ENCODE measurements around the gene MRPS27. TPM values are rescaled to one million over a fixed set of nuclear protein-coding genes. Genes with fewer than 3 reads are reported as not detected.

The MRPS27 gene
- total and polyA plus RNA-seq, 9 donors: 37.0 to 46.6 (median 41.9) TPM

DNA sequence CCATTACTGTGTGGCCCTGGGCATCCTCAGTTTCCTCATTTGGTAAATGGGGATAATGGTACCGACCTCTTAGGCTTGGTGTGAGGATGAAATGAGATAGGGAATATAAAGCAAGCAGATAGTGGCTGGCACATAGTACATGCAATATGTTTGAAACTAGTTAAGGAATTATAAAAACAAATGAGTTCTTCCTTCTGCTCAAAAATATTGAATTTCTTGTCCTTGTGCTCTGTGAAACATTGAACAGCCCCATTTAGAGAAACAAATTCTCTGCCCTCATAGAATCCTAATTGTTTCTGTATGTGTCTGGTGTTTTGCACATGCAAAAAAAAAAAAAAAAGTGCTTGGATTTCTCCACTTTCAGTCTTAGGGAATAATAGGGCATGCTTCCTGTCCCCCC lies 39.8 kb upstream of the MRPS27 start:
- H3K4me1 ChIP-seq (ENCODE audit: control insufficient read depth, insufficient read depth, low read length): peaks cover 7% of the 10 kb centered on the region
- no CpG with 5 or more reads among the region's 1 CpG for WGBS (ENCODE audit: insufficient coverage)
- no peak for DNase-seq
- H3K4me3 ChIP-seq (ENCODE audit: low read length): no peak overlapping the region
- peaks cover 28% of the 10 kb centered on the region for H3K36me3 ChIP-seq (ENCODE audit: control insufficient read depth, insufficient read depth, low read length)
- H3K27me3 ChIP-seq (ENCODE audit: control insufficient read depth, insufficient read depth, low read length): no peaks in the 10 kb centered on the region
- H3K9me3 ChIP-seq (replicated peaks; ENCODE audit: control insufficient read depth, low read depth, low read length): no peaks in the 10 kb centered on the region
- H3K27ac ChIP-seq (ENCODE audit: low read length): no peak overlapping the region

DNA sequence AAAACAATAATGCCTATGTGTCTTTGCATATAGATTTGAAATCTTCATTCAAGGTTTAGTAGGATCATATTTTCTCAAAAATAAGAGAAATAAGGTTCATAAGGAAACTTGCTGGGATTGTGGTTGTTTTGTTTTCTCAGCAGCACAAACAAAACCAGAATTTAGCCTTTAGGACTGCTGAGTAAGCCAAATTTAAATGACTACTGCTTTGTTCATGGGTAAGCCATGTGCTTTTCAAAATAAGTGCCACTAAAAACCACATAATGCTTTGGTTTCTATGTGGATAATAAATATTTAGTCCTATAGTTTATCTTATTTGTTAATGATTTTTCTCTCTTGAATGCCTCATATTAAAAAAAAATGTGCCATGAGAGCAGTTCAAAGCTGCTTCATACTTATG lies 38.9 kb upstream of the MRPS27 start:
- Histone ChIP-seq H3K9me3 (replicated peaks; ENCODE audit: control insufficient read depth, low read depth, low read length) (no peaks in the 10 kb centered on the region), H3K4me3 (ENCODE audit: low read length) (no peak overlapping the region), H3K27ac (ENCODE audit: low read length) (no peak overlapping the region), H3K36me3 (ENCODE audit: control insufficient read depth, insufficient read depth, low read length) (peaks cover 27% of the 10 kb centered on the region), H3K4me1 (ENCODE audit: control insufficient read depth, insufficient read depth, low read length) (peaks cover 3% of the 10 kb centered on the region), H3K27me3 (ENCODE audit: control insufficient read depth, insufficient read depth, low read length) (no peaks in the 10 kb centered on the region)
- no peak for DNase-seq

DNA sequence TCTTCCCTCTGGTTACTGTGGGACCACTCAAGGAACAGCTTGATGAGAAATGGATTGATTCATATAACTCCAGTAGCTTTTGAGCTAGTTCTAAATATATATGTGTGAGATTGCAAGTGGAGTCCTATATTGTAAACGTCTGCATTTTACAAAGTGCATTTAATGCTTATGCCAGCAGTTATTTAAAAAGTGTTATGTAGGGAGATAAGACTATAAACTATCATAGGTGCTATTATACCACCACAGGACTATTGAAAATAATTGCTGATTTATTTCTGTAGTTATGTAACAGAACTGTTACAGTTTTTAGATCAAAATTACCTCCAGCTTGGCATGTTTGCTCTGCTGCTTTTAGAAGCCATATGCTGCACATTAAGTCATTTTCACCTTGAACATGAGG lies 36.3 kb upstream of the MRPS27 start:
- Histone ChIP-seq H3K36me3 (ENCODE audit: control insufficient read depth, insufficient read depth, low read length) (peaks cover 17% of the 10 kb centered on the region), H3K27ac (ENCODE audit: low read length) (no peak overlapping the region), H3K4me3 (ENCODE audit: low read length) (no peak overlapping the region), H3K9me3 (replicated peaks; ENCODE audit: control insufficient read depth, low read depth, low read length) (no peaks in the 10 kb centered on the region), H3K4me1 (ENCODE audit: control insufficient read depth, insufficient read depth, low read length) (no peaks in the 10 kb centered on the region), H3K27me3 (ENCODE audit: control insufficient read depth, insufficient read depth, low read length) (no peaks in the 10 kb centered on the region)
- DNase-seq: no peak
- no CpG with 5 or more reads among the region's 1 CpG for WGBS (ENCODE audit: insufficient coverage)

DNA sequence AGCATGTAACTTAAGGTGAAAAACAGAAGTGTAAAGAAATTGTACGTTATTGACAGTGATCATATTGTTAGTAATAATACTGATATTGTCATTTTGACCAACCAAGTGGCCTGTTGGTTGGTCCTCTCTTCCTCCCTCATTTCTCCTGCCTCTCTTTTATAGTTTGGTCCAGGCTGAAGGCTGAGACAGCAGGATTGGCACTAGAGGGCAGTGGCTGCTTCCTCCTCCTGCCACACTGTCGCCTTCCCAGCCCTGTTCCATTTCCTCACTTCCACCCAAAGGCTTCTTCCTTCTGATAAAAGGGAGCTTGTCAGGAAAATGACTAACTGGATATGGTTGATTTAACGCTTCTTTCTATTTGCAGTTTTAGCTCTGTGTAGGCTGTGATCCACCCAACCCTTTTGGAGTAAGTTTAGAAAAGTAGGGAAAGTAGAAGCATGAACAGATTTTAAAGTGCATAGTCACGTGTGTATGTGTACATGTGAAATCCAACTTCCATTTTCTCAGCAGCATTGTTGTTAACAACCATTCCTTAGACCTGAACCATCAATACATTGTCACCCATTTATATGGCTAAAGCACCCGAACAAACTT lies 35.8 kb upstream of the MRPS27 start:
- DNase-seq: peak; percentile 58

DNA sequence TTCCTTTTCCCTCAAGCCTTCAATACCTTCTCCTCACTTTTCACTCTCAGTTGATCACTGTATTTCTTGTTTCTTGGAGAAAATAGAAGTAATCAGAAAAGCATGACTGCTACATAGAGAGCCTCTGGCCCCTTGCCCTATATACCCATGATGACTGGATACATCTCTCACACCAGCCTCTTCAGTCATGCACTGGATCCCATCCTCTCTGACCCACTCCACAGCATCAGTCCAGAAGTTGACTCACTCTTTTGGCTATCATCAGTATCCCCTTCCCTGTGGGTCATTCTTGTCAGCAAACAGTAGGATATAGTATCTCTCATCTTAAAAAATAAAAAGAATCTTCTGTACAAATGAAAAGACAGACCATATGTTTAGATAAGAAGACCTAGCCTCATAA lies 33.0 kb upstream of the MRPS27 start:
- Histone ChIP-seq H3K27me3 (ENCODE audit: control insufficient read depth, insufficient read depth, low read length) (no peaks in the 10 kb centered on the region), H3K36me3 (ENCODE audit: control insufficient read depth, insufficient read depth, low read length) (peaks cover 2% of the 10 kb centered on the region), H3K4me1 (ENCODE audit: control insufficient read depth, insufficient read depth, low read length) (no peaks in the 10 kb centered on the region), H3K27ac (ENCODE audit: low read length) (no peak overlapping the region), H3K4me3 (ENCODE audit: low read length) (no peak overlapping the region), H3K9me3 (replicated peaks; ENCODE audit: control insufficient read depth, low read depth, low read length) (no peaks in the 10 kb centered on the region)
- DNase-seq: no peak

More for the DNA sequence above, 35.8 kb upstream of the MRPS27 start:
- H3K4me1 ChIP-seq (ENCODE audit: control insufficient read depth, insufficient read depth, low read length): no peaks in the 10 kb centered on the region
- no CpG with 5 or more reads among the region's 5 CpGs for WGBS (ENCODE audit: insufficient coverage)
- H3K27me3 ChIP-seq (ENCODE audit: control insufficient read depth, insufficient read depth, low read length): no peaks in the 10 kb centered on the region
- no peaks in the 10 kb centered on the region for H3K9me3 ChIP-seq (replicated peaks; ENCODE audit: control insufficient read depth, low read depth, low read length)
- H3K27ac ChIP-seq (ENCODE audit: low read length): no peak overlapping the region
- no peak overlapping the region for H3K4me3 ChIP-seq (ENCODE audit: low read length)
- peaks cover 12% of the 10 kb centered on the region for H3K36me3 ChIP-seq (ENCODE audit: control insufficient read depth, insufficient read depth, low read length)

DNA sequence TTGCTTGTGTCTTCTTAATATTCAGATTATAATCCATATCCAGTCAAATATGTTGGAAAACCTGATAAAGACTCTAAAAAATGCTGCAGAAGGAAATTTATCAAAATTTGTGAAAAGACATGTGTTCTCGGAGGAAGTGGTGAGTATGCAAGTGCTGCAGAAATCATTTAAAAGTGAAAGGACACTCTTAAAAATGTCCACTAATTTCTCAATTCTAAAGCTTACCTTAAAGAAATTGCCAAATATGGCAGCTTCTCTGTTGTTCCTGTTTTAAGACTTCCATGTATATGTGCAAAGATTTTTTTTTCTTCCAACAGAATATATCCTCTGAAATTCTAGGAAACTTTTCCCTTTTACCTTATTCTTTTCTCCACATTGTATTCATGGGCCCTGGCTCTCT lies 32.6 kb upstream of the MRPS27 start:
- Histone ChIP-seq H3K4me1 (ENCODE audit: control insufficient read depth, insufficient read depth, low read length) (no peaks in the 10 kb centered on the region), H3K9me3 (replicated peaks; ENCODE audit: control insufficient read depth, low read depth, low read length) (no peaks in the 10 kb centered on the region), H3K27ac (ENCODE audit: low read length) (no peak overlapping the region), H3K36me3 (ENCODE audit: control insufficient read depth, insufficient read depth, low read length) (peaks cover 2% of the 10 kb centered on the region), H3K4me3 (ENCODE audit: low read length) (no peak overlapping the region), H3K27me3 (ENCODE audit: control insufficient read depth, insufficient read depth, low read length) (no peaks in the 10 kb centered on the region)
- no peak for DNase-seq
- WGBS (ENCODE audit: insufficient coverage): no CpG with 5 or more reads among the region's 1 CpG

DNA sequence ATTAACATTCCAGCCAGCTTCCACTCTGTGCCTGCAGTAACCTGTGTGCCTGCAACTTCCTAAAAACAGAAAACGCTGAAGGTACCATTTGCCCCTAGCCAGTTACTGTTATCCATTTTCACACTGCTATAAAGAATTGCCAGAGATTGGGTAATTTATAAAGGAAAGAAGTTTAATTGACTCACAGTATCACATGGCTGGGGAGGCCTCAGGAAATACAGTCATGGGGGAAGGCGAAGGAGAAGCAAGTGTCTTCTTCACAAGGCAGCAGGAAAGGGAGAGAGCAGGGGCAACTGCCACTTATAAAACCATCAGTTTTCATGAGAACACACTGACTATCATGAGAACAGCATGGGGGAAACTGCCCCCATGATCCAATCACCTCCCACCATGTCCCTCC lies 31.3 kb upstream of the MRPS27 start:
- Histone ChIP-seq H3K27me3 (ENCODE audit: control insufficient read depth, insufficient read depth, low read length) (no peaks in the 10 kb centered on the region), H3K27ac (ENCODE audit: low read length) (no peak overlapping the region), H3K4me1 (ENCODE audit: control insufficient read depth, insufficient read depth, low read length) (no peaks in the 10 kb centered on the region), H3K4me3 (ENCODE audit: low read length) (no peak overlapping the region), H3K36me3 (ENCODE audit: control insufficient read depth, insufficient read depth, low read length) (peaks cover 8% of the 10 kb centered on the region), H3K9me3 (replicated peaks; ENCODE audit: control insufficient read depth, low read depth, low read length) (no peaks in the 10 kb centered on the region)
- WGBS (ENCODE audit: insufficient coverage): 100% methylated on average over 1 of the region's 2 CpGs
- no peak for DNase-seq

DNA sequence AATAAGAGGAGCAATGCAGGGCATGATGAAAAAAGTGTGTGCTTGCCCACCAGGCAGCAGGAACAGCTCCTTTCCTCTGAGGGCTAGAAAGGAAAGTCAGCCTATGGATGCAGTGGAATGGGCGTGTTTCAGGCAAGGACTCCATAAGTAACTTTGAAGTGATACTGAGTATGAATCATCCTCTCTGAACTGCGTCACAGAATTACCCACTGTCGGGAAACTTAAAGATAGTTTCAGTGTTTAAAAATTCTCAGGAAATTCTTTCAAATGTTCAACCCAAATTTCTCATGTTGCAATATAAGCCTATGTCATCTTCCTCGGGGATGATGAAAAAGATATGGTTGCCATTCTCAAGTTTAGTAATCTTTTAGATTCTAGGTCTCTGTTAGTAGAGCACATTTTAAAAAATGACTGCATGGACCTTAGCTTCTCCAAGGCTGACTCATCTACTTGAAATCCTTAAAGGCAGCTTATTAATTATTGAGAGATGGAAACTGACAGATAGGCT lies 27.8 kb upstream of the MRPS27 start:
- Histone ChIP-seq H3K27me3 (ENCODE audit: control insufficient read depth, insufficient read depth, low read length) (no peaks in the 10 kb centered on the region), H3K4me3 (ENCODE audit: low read length) (no peak overlapping the region), H3K9me3 (replicated peaks; ENCODE audit: control insufficient read depth, low read depth, low read length) (no peaks in the 10 kb centered on the region), H3K36me3 (ENCODE audit: control insufficient read depth, insufficient read depth, low read length) (peaks cover 18% of the 10 kb centered on the region), H3K27ac (ENCODE audit: low read length) (no peak overlapping the region), H3K4me1 (ENCODE audit: control insufficient read depth, insufficient read depth, low read length) (no peaks in the 10 kb centered on the region)
- DNase-seq: no peak
- whole genome bisulfite sequencing (ENCODE audit: insufficient coverage): no CpG with 5 or more reads among the region's 4 CpGs

DNA sequence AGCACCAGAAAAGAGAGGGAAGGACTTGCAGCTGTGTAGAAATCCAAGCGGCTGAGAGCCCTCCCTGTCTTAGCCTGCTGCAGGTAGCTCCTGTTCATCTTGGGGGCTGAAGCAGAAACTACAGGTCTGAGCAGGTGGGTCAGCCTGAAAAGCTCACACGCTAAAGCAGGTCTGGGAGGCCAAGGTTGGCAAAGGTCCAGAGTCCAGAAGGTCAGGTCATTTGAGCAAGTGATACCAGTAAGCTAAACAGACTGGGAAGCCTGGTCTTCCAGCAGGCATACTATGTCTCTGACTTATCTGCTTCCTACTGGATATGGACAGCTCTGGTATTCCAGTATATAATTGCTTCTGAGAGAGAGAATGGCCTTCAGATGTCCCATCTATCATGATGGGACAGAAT lies 26.4 kb upstream of the MRPS27 start:
- no peaks in the 10 kb centered on the region for H3K4me1 ChIP-seq (ENCODE audit: control insufficient read depth, insufficient read depth, low read length)
- H3K27me3 ChIP-seq (ENCODE audit: control insufficient read depth, insufficient read depth, low read length): no peaks in the 10 kb centered on the region
- 100% methylated on average over 2 of the region's 2 CpGs for WGBS (ENCODE audit: insufficient coverage)
- no peak overlapping the region for H3K4me3 ChIP-seq (ENCODE audit: low read length)
- no peaks in the 10 kb centered on the region for H3K9me3 ChIP-seq (replicated peaks; ENCODE audit: control insufficient read depth, low read depth, low read length)
- no peak overlapping the region for H3K27ac ChIP-seq (ENCODE audit: low read length)
- DNase-seq: no peak
- H3K36me3 ChIP-seq (ENCODE audit: control insufficient read depth, insufficient read depth, low read length): peaks cover 23% of the 10 kb centered on the region

DNA sequence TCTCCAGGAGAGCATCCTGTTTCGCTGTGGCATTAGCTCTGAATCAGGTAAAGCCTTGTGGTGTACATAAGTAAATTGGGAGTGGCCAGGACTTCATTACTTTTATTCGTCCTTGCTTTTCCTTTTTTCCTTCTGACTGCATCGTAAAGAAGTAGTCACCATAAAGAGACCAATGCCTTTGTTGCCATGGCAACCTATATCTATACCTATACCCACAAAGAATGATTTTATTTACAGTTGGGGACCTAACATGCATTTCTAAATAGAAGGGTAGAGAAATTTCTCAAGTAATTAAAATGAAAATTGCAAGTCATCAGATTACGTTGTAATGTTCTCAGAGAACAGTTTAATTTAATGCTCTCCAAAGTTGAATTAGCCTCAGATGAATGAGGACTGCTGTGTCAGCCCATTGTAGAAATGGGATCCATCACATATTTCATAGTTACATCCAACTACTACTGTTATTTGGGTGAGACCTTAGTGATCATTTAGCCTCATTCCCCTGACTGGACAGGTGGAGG lies 18.7 kb upstream of the MRPS27 start:
- peaks cover 24% of the 10 kb centered on the region for H3K36me3 ChIP-seq (ENCODE audit: control insufficient read depth, insufficient read depth, low read length)
- WGBS (ENCODE audit: insufficient coverage): no CpG with 5 or more reads among the region's 4 CpGs
- H3K27ac ChIP-seq (ENCODE audit: low read length): no peak overlapping the region

DNA sequence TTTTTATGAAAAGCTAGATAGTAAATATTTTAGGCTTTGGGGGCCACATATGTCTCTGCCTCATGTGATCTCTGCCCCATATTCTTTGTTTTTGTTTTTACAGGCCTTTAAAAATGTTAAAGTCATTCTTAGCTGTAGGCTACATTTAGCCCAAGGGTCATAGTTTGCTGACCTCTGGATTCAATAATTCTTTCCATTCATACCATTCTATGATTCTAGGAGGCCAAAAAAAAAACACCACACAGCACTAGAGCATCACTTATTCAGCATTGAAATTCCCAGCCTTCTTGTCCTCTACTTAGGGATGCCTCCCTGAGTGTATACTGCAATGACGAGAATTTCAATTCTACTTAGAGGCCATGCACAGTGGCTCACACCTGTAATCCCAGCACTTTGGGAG lies 17.1 kb upstream of the MRPS27 start:
- Histone ChIP-seq H3K9me3 (replicated peaks; ENCODE audit: control insufficient read depth, low read depth, low read length) (no peaks in the 10 kb centered on the region), H3K27ac (ENCODE audit: low read length) (no peak overlapping the region), H3K27me3 (ENCODE audit: control insufficient read depth, insufficient read depth, low read length) (no peaks in the 10 kb centered on the region), H3K4me1 (ENCODE audit: control insufficient read depth, insufficient read depth, low read length) (no peaks in the 10 kb centered on the region), H3K4me3 (ENCODE audit: low read length) (no peak overlapping the region), H3K36me3 (ENCODE audit: control insufficient read depth, insufficient read depth, low read length) (peaks cover 13% of the 10 kb centered on the region)
- WGBS (ENCODE audit: insufficient coverage): no CpG with 5 or more reads among the region's 1 CpG
- no peak for DNase-seq

More for the DNA sequence above, 18.7 kb upstream of the MRPS27 start:
- H3K4me3 ChIP-seq (ENCODE audit: low read length): no peak overlapping the region
- H3K9me3 ChIP-seq (replicated peaks; ENCODE audit: control insufficient read depth, low read depth, low read length): no peaks in the 10 kb centered on the region
- no peaks in the 10 kb centered on the region for H3K27me3 ChIP-seq (ENCODE audit: control insufficient read depth, insufficient read depth, low read length)
- H3K4me1 ChIP-seq (ENCODE audit: control insufficient read depth, insufficient read depth, low read length): no peaks in the 10 kb centered on the region
- no peak for DNase-seq

Measured in muscle of leg (tissue), 11 donors.